ENCODE data around the gene CFB. TPM values are rescaled to one million over a fixed set of nuclear protein-coding genes. Genes with fewer than 3 reads are reported as not detected.
A peak's percentile ranks its signal among the peaks of the same experiment; 100 is the strongest.

The CFB gene
- total and polyA plus RNA-seq, 2 of the 13 experiments (the other 11 are each of a cell fraction or from before 2014, with no cell fraction given): 171 to 513 TPM

DNA sequence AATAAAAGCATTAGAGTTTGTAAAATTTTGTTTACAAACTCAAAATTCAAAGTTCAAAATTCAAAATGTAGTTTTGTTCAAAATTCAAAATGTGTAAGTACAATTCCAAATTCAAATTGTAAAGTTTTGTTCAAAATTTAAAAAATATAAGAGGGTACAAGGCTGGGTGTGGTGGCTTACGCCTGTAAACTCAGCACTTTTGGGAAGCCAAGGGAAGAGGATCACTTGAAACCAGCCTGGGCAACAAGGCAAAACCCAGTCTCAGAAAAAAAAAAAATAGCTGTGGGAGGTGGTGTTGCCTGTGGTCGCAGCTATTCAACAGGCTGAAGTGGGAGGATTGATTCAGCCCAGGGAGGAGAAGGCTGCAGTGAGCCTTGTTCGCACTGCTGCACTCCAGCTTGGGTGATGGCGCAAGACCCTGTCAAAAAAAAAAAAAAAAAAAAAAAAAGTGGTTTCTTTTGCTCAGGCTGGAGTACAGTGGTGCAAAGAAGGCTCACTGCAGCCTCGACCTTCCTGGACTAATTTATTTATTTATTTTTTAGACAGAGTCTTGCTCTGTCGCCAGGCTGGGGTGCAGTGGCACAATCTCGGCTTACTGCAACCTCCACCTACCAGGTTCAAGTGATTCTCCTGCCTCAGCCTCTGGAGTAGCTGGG lies 38.6 kb upstream of the CFB start (continued):
- no peak for TF ChIP-seq DMAP1 (CRISPR knock-in tag; IDR thresholded peaks at IDR 0.05)
- no peak for TF ChIP-seq ZNF891 (CRISPR knock-in tag; IDR thresholded peaks at IDR 0.05)
- TF ChIP-seq AHR (CRISPR knock-in tag; IDR thresholded peaks at IDR 0.05): no peak
- no peak for TF ChIP-seq HES4 (CRISPR knock-in tag; IDR thresholded peaks at IDR 0.05; ENCODE audit: borderline replicate concordance)
- TF ChIP-seq SOX13 (IDR thresholded peaks at IDR 0.05): no peak
- peak in 1 of 2 experiments; percentile 41; a peak in 1 of 4 replicates for TF ChIP-seq SOX13 (CRISPR knock-in tag; conservative IDR thresholded peaks at IDR 0.05 in 1 of 2, IDR thresholded peaks at IDR 0.05 in 1 of 2)
- TF ChIP-seq, protein P1, sequence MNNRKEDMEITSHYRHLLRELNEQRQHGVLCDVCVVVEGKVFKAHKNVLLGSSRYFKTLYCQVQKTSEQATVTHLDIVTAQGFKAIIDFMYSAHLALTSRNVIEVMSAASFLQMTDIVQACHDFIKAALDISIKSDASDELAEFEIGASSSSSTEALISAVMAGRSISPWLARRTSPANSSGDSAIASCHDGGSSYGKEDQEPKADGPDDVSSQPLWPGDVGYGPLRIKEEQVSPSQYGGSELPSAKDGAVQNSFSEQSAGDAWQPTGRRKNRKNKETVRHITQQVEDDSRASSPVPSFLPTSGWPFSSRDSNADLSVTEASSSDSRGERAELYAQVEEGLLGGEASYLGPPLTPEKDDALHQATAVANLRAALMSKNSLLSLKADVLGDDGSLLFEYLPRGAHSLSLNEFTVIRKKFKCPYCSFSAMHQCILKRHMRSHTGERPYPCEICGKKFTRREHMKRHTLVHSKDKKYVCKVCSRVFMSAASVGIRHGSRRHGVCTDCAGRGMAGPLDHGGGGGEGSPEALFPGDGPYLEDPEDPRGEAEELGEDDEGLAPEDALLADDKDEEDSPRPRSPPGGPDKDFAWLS (CRISPR knock-in tag; IDR thresholded peaks at IDR 0.05; ENCODE audit: borderline replicate concordance): no peak
- TF ChIP-seq PATZ1 (CRISPR knock-in tag; IDR thresholded peaks at IDR 0.05): 0 out of 2 replicates have a peak, but pooled peaks have one; percentile 40
- 0 out of 2 replicates have a peak, but pooled peaks have one; percentile 40 for TF ChIP-seq ZSCAN31 (CRISPR knock-in tag; IDR thresholded peaks at IDR 0.05; ENCODE audit: low read depth)
- TF ChIP-seq TBX2 (CRISPR knock-in tag; IDR thresholded peaks at IDR 0.05; ENCODE audit: borderline replicate concordance): peak; percentile 43; the same call in 1 of the 2 replicates
- no peak for TF ChIP-seq ZNF670 (CRISPR knock-in tag; IDR thresholded peaks at IDR 0.05; ENCODE audit: borderline replicate concordance)
- TF ChIP-seq MIER2 (CRISPR knock-in tag; IDR thresholded peaks at IDR 0.05): no peak
- TF ChIP-seq FOXC1 (CRISPR knock-in tag; IDR thresholded peaks at IDR 0.05; ENCODE audit: borderline replicate concordance): no peak
- TF ChIP-seq ZNF431 (CRISPR knock-in tag; IDR thresholded peaks at IDR 0.05; ENCODE audit: borderline replicate concordance, low read depth): no peak
- no peak for TF ChIP-seq ZNF451 (CRISPR knock-in tag; IDR thresholded peaks at IDR 0.05)
- TF ChIP-seq ZNF235 (CRISPR knock-in tag; IDR thresholded peaks at IDR 0.05; ENCODE audit: borderline replicate concordance): no peak
- no peak for TF ChIP-seq SYNCRIP (IDR thresholded peaks at IDR 0.05; ENCODE audit: insufficient read depth, low read depth, low read length)
- peak; percentile 21; the same call in 1 of the 2 replicates for TF ChIP-seq ZNF788 (CRISPR knock-in tag; IDR thresholded peaks at IDR 0.05; ENCODE audit: borderline replicate concordance)
- TF ChIP-seq MEF2D (CRISPR knock-in tag; IDR thresholded peaks at IDR 0.05): no peak
- TF ChIP-seq ZNF614 (CRISPR knock-in tag; IDR thresholded peaks at IDR 0.05; ENCODE audit: borderline replicate concordance): no peak
- no peak for TF ChIP-seq SCMH1 (CRISPR knock-in tag; IDR thresholded peaks at IDR 0.05; ENCODE audit: borderline replicate concordance)
- no peak for TF ChIP-seq ZNF549 (CRISPR knock-in tag; IDR thresholded peaks at IDR 0.05)
- TF ChIP-seq RFXANK (CRISPR knock-in tag; IDR thresholded peaks at IDR 0.05): no peak
- TF ChIP-seq TEAD3 (CRISPR knock-in tag; optimal IDR thresholded peaks at IDR 0.05; ENCODE audit: borderline replicate concordance): peak; percentile 31
- TF ChIP-seq CEBPB (IDR thresholded peaks at IDR 0.05; ENCODE audit: borderline replicate concordance, low read depth, low read length): peak; percentile 95
- peak; percentile 27; the same call in 1 of the 2 replicates for TF ChIP-seq STAG1 (CRISPR knock-in tag; IDR thresholded peaks at IDR 0.05)
- no peak for TF ChIP-seq MTA3 (CRISPR knock-in tag; IDR thresholded peaks at IDR 0.05)
- TF ChIP-seq SP140L (CRISPR knock-in tag; IDR thresholded peaks at IDR 0.05; ENCODE audit: borderline replicate concordance): no peak
- no peak for TF ChIP-seq SMAD3 (CRISPR knock-in tag; IDR thresholded peaks at IDR 0.05)
- TF ChIP-seq FOXP1 (IDR thresholded peaks at IDR 0.05): no peak
- no peak for TF ChIP-seq FOXP1 (CRISPR knock-in tag; IDR thresholded peaks at IDR 0.05)
